ENCODE measurements around the gene ADAM29.

ADAM29 gene

GRCh38 chr4:174934360-174934759, 16.2 kb downstream of the ADAM29 start:
- in situ Hi-C loops (cut with MboI; ENCODE audit: low sequenced_read_pairs, unreplicated experiment): no loop called here
- TF ChIP-seq CTCF (IDR thresholded peaks at IDR 0.05; ENCODE audit: borderline replicate concordance, control extremely low read depth, extremely low read depth, insufficient read depth, missing control alignments): no peak
- no peak for DNase-seq (ENCODE audit: low spot score)

GRCh38 chr4:174935607-174936006, 17.4 kb downstream of the ADAM29 start:
- in situ Hi-C loops (cut with MboI; ENCODE audit: low sequenced_read_pairs, unreplicated experiment): no loop called here
- TF ChIP-seq CTCF (IDR thresholded peaks at IDR 0.05; ENCODE audit: borderline replicate concordance, control extremely low read depth, extremely low read depth, insufficient read depth, missing control alignments): no peak
- no peak for DNase-seq (ENCODE audit: low spot score)

- in situ Hi-C loops (cut with MboI; ENCODE audit: low sequenced_read_pairs, unreplicated experiment): no loop called here
- DNase-seq (ENCODE audit: low spot score): no peak
- no peak for TF ChIP-seq CTCF (IDR thresholded peaks at IDR 0.05; ENCODE audit: borderline replicate concordance, control extremely low read depth, extremely low read depth, insufficient read depth, missing control alignments)
Observed at GRCh38 chr4:174940002-174940401, 21.8 kb downstream of the ADAM29 start.

GRCh38 chr4:174946246-174946645, 28.1 kb downstream of the ADAM29 start:
- no peak for DNase-seq (ENCODE audit: low spot score)
- TF ChIP-seq CTCF (IDR thresholded peaks at IDR 0.05; ENCODE audit: borderline replicate concordance, control extremely low read depth, extremely low read depth, insufficient read depth, missing control alignments): no peak
- in situ Hi-C loops (cut with MboI; ENCODE audit: low sequenced_read_pairs, unreplicated experiment): no loop called here

GRCh38 chr4:174948826-174949225, 30.7 kb downstream of the ADAM29 start:
- DNase-seq (ENCODE audit: low spot score): no peak
- TF ChIP-seq CTCF (IDR thresholded peaks at IDR 0.05; ENCODE audit: borderline replicate concordance, control extremely low read depth, extremely low read depth, insufficient read depth, missing control alignments): no peak
- in situ Hi-C loops (cut with MboI; ENCODE audit: low sequenced_read_pairs, unreplicated experiment): no loop called here

GRCh38 chr4:174972911-174973310, 54.8 kb downstream of the ADAM29 start:
- in situ Hi-C loops (cut with MboI; ENCODE audit: low sequenced_read_pairs, unreplicated experiment): no loop called here
- no peak for DNase-seq (ENCODE audit: low spot score)
- no peak for TF ChIP-seq CTCF (IDR thresholded peaks at IDR 0.05; ENCODE audit: borderline replicate concordance, control extremely low read depth, extremely low read depth, insufficient read depth, missing control alignments)

GRCh38 chr4:174973336-174973735, 55.2 kb downstream of the ADAM29 start:
- in situ Hi-C loops (cut with MboI; ENCODE audit: low sequenced_read_pairs, unreplicated experiment): no loop called here
- no peak for TF ChIP-seq CTCF (IDR thresholded peaks at IDR 0.05; ENCODE audit: borderline replicate concordance, control extremely low read depth, extremely low read depth, insufficient read depth, missing control alignments)
- DNase-seq (ENCODE audit: low spot score): no peak
